GM18867 (cell line): ENCODE data around the gene WSCD2.

ENCODE experiments used
- ATAC-seq: cut with Tn5 transposase; IDR thresholded peaks from one replicate; pipeline ENCODE4 v1.9.1; 2021; ENCODE audit warnings: mild to moderate bottlenecking, moderate library complexity; ENCODE audit not compliant: unreplicated experiment

WSCD2 gene

DNA sequence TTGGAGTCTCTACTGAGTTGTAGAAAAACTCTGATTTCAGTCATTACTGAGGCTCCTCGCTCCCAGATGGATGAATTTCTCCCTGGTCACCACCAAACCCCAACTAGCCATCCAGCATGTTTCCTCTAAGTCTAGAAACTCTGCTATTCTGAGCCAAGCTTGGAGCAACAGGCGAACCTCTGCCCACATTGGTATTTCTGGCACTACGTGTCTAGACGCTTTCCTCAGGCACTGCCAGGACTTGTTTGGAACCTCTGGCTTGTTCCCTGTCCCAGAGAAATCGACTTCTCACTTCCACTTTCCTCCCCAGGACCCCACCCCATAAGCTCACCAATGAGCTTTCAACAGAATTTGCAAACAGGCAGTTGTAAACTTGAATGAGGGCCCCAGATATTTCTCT, 27.6 kb downstream of the WSCD2 start:
- ATAC-seq, result no peak

DNA sequence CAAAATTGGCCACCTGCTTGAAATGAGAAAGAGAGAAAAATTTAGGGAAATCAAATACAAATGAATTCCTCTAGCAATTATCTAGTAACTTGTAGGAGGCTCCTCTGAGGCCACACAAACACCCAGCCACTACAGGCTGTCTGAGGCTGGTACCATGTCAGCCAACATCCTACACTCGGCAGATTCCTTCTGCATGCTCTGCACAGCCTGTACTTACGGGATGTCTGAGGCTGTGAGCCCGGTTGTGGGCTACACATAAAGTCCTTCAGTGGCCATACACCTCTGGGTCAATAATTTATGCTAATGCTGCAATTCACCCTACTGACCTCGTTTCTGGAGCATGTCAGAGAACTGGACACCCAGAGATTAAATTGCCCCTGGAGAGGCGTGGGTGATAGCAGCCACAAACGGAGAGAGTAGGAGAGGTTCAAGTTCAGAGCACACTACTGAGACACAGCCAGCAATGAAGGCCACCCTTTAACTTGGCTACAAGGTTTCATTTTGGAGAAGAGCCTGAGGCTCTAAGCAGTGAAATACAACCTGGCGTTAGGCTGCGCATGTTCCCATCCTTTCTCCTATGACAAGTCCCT, 28.9 kb downstream of the WSCD2 start:
- no peak for ATAC-seq

DNA sequence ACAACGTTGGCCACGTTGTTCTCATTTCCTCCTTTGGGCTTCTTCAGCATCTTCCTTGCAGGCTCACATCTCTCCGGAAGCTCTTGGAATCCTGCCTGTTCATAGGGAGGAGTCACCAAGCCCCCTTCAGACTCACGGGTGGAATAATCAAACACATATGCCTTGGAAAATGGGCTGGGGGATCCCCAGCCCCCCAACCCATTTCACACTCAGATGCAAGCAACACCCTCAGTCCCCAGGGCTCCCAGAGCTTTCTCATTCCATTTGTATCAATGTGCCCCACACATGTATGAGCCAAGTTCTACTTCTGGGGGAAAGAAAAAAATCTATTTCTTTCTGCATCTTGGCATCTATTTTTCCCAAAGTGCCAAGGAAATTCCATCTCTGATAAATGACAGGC, 33.1 kb downstream of the WSCD2 start:
- ATAC-seq, result no peak

DNA sequence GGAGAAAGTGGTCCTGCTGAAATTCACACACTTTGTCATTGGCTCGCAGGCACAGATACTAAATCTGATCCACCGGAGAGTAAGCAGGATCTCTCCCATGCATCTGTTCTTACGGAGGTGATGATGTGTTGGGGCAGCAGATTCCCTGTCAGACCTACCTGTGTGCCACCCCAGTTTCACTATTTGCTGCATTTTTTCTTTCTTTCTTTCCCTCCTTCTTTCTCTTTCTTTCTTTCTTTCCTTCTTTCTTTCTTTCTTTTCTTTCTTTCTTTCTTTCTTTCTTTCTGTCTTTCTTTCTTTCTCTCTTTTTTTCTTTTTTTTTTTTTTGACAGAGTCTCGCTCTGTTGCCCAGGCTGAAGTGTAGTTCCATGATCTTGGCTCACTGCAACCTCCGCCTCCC, 37.4 kb downstream of the WSCD2 start:
- ATAC-seq, result no peak

DNA sequence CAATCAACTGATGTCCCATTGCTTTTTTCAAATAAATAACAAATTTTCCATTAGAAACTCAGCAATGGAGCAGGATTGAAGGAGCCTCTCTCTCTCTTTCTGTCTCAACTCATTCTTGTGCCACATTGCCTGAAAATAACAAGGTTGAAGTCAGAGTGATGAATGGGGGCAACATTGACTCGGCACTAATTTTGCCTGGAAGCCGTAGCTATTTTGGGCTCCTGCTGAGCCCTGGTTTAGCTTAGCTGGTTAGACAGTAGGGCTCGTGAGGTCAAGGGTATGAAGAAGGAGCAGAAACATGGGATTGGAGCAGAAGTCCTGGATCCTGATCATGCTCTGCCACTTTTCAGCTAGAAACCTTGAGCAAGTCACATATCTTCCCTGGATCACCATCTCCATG, 38.9 kb downstream of the WSCD2 start:
- ATAC-seq, result no peak

DNA sequence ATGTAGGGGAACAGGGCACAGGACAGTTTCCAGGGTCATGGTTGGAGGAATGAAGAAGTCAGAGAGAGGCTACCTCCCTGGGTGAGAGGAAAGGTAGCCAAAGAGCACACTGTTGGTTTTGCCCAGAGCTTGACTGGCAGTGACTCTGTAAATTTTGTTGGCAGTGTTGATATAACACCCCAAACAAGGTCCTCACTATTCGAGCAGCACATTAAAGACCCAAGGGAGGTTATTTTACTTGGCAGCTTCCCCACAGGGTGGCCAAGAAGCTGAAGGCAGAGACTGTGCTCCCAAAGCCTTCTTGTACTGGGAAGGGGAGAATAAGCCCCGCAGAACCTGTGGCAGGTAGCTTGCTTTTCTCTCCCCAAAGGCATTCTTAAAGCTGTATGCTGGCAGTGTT, 40.6 kb downstream of the WSCD2 start:
- ATAC-seq, result no peak

DNA sequence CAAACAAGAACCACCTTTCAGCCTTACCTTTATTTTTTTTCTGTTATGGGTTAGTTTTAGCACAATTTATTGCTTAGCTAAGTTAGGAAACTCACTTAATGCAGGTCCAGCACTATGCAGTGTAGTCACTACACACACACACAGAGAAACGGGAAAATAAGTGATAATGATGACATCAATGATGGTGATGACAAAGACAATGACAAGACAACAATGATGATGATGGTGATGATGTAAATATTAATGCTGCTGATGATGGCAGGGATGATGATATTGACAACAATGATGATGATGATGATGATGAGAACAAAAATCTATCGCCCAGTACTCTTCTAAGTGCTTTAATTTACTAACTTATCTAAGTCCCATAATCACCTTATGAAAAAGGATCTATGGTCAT, 41.1 kb downstream of the WSCD2 start:
- ATAC-seq, result no peak

DNA sequence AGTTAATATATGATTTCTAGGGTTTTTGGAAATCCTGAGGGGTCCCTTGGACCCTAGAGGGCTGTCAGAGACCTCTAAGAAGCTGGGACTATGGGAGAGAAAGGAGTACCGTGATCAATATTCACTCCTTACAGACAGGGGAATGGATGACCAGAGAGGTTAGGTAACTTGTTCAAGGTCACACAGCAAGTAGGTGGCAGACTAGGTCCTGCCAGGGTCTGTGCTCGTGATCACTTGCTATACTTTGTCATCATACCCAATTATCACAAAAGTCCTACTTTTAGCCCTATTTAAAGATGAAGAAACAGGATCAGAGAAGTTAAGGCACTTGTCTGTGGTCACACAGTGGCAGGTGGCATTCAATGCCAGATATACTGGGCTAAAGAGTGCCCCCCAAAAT, 42.9 kb downstream of the WSCD2 start:
- ATAC-seq, result no peak

DNA sequence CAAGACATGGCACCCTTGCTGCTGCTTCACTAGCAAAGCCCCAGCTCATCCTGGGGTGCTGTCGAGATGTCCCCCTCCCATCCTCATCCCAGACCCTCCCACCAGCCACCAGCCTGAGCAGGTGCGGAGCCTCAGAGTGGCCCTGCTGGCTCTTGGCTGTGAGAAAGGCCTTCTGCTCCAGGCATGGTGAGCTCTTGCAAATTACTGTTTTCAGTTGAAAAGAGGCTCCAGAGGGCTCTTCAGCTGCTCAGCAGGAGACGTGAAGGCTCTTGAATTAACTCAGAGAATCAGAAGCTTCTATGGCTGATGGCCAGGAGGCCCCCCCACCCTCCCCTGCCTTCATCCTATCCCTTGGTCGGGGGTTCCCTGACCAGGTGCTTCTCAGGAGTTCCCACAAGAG, 44.1 kb downstream of the WSCD2 start:
- no peak for ATAC-seq

DNA sequence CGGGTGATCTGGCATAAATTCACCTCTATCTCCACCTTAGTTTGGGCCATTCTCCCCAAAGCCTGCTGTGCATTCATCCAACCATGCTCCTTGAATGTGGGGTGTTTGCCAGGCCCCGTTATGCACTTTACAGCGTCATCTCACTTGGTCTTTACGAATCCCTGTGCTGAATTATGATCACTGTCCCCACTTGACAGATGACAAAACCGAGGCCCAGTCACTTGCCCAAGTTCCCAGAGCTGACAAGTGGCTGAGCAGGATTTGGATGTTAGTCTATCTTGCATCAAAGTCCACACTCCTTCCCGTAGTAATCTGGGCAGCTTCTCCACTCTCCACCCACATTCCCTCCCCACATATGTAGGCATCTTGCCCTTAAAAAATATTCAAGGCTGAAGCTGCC, 44.8 kb downstream of the WSCD2 start:
- no peak for ATAC-seq

DNA sequence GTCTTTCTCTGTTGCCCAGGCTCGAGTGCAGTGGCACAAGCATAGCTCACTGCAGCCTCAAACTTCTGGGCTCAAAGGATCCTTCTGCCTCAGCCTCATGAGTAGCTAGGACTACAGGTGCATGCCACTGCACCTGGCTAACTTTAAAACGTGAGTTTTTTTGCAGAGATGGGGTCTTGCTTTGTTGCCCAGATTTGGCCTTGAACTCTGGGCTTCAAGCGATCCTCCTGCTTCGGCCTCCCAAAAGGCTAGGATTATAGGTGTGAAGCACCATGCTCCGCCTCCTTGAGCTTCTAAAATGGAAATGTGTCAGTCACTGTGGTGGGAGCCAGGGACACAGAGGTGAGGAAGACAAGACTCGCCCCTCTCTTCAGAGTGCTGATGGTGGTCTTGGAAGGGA, 45.6 kb downstream of the WSCD2 start:
- ATAC-seq, result no peak

DNA sequence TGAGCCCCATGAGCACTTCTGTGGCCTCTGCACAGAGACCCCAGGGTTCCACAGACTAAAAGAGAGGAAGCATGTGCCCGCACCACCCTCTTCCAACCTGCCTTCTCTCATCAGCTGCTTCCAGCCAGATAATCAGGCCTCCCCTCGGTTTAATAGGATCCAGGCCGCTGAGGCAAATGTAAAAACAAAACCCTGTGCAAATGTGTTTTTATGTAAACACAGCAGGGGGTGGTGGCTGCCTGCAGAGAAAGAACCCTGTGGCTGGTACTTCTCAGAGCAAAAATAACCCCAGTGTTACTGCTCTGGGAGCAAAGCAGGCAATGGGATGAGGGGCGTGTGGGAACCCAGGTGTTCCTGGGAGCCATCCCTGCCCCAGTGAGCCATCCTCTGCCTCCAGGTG, 46.2 kb downstream of the WSCD2 start:
- ATAC-seq, result no peak

DNA sequence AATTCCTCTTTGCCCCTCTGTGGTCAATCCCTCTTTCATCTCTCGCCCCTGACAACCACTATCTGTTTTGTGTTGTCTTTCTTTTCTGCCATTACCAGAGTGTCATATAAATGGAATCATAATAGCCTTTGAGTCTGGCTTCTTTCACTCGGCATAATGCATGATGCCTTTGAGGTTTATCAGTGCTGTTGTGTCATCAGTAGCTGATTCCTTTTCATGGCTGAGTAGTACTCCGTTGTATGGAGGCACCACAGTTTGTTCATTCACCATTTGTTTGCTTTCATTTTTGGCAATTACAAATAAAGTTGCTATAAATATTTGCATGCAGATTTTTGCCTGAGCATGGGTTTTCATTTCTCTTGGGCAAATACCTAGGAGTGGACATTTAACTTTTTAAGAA, 47.2 kb downstream of the WSCD2 start:
- ATAC-seq, result no peak

DNA sequence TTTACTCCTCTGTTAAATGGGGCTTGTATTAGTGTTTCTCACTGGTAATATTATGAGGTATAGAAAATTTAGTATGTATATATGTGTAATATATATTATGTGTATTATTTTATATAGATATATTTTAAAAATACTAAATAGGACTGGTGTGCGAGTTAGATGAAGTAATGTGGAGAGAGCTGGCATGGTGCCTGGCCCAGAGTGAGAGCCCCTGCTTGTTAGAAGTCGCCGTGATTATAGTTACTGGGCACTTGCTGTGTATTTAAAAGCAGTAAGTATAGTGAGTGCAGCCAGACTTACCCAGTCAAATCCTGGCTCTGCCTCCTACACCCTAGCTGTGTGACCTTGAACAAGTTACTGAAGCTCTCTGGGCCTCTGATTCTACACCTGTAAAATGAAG, 48.0 kb downstream of the WSCD2 start:
- no peak for ATAC-seq

DNA sequence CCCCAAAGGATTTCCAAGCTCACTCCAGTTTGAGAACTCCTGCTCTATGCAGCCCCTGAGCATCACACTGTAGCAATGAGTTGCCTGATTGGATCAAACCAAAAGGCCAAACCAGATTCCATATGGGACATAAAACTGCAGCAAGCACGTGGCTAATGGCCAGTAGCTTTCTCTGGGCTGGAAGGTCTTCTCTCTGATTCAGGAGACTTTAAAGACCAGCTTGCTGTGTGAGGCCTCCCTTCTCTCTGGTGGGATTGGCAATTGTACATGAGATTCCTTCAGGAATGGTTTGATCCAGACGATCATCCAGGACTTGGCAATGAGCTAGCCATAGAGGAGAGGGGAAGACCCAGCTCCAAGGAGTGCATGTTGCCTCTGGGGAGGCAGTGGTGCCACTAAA, 50.2 kb downstream of the WSCD2 start:
- ATAC-seq, result no peak

DNA sequence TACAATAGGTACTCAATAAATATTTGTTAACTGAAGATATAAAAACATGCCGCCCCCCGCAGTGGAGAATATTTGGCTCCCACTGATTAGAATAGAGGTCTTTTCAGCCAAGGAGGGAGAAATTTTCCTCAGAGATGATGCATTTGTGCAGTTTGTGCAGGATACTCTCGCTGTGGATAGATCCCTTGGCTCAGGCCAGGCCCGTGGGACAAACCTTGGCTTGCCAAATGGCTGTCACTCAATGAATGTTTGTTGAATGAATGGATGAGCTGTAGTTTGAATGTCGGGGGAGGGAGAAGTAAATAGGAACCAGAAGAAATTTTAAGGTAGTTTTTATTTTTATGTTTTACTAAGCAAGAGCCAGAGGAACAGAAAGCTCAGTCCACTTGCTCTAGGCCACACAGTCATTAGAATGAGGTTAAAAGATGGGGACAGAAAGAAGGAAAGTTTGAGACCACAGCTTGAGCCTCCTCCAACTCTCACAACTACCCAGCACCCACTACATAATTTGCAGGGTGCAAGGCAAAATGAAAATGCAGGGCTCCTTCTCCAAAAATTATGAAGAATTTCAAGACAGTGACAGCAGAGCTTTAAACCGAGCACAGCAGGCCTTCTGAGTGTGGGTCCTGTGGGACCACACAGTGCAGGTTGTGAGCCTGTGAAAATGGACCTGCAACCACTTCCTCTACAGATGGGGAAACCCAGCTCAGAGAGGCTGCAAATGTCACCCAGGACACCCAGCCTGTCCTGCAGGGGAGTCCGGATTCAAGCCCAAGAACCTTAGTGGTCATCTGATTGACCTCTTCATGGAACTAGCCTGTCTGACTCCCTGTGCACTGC, 51.4 kb downstream of the WSCD2 start:
- ATAC-seq, result no peak

DNA sequence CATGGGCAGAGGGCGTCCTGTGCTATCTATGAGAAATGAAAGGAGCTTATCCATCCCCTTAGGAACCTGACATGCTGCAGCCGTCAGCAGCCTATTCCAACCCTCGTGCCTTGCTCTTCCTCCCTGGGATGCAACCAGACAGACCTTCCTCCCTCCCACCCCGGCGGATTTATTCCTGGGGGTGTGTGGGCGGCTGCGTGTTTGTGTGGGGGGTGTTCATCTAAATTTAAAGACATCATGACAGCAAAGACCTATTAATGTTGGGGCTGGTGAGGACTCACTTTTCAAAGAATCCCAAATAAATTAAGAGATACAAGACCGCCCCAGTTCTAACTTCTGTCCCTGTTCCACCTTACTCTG, 52.0 kb downstream of the WSCD2 start:
- no peak for ATAC-seq

DNA sequence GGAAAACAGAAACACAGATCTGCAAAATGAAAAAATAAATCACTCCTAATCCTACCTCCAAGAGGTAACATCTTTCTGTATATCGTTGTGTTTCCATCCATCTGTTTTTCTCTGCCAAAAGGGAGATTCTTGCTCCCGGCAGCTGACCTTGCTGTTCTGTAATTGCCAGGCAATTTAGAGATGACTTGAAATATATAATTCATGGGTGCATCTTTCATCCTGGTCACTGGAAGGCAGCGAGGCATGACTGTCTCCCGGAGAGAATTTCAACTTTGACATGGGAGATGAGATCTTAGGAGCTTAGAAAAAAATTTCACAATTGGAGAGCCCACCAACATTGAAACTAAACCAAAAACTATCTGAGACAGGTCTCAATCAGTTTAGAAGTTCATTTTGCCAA, 53.0 kb downstream of the WSCD2 start:
- ATAC-seq, result no peak

DNA sequence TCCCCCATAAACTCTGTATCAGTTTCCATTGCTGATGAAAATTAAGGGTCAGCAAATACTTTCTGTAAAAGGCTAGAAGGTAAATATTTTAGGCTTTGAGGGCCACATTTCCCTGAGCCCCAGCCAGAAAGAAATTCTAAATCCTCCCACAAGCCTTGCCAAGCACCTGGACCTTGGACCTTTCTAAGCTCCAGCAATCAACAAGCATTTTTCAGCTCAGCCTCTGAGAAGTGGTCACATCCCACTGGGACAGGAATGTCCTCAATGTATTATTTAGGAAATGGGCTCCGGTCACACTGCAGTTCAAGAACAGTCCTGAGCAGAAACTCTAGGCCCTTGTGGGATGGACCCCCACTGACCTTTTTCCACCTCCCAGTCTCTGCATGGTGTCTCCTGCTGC, 55.9 kb downstream of the WSCD2 start:
- no peak for ATAC-seq

DNA sequence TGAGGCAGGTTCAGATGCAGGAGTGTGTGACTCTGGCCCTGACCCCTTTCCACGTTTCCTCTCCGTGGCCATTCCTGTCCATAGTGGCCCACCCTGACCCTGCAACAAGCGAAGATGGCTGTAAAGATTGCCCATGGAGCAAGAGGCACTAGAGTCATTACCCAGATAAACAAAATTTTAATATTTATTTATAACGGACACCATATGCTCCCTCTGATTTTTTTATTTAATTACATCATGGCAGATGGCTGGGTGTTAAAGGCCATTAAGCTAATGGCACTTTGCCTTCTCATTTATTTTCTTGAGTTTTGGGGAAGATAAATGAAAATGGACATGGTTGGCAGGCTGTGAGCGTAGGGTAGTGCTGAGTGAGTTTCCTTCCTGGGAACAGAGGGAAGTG, 58.7 kb downstream of the WSCD2 start:
- ATAC-seq, result no peak

DNA sequence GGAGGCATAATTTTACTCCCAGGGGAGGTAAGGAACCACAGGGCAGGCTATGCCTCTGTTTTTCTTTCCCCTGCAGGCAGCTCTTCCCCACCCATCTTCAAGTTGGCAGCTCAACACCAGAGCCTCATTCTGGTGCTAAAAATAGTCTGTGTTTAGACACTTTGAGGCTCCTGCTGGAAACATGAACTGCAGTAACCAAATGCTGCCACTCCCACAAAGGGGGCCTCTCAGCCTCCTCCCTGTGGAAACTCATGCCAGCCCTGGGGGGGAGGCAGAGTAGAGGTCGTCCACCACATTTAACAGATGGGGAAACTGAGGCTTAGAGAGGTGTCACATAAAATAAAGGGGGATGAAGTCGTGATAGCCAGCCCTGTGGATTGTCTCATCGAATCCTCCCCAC, 61.4 kb downstream of the WSCD2 start:
- ATAC-seq, result no peak

DNA sequence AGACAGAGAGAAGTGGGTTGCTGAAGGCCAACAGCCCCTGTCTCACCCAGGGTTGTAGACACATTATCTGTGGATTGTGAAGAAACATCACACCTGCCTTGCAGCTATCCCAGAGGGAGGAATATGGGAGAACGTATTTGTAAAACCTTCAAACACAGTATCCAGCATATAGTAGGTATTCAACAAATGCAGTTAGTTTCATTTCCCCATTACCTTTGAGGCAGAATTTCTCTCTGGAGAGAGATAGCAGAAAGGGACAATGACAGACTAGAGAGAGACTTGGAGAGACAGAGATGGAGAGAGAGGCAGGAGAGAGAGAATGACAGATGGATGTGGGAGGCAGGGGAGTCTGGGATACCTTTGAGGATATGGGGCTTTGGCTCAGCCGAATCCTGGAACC, 62.0 kb downstream of the WSCD2 start:
- ATAC-seq, result no peak

DNA sequence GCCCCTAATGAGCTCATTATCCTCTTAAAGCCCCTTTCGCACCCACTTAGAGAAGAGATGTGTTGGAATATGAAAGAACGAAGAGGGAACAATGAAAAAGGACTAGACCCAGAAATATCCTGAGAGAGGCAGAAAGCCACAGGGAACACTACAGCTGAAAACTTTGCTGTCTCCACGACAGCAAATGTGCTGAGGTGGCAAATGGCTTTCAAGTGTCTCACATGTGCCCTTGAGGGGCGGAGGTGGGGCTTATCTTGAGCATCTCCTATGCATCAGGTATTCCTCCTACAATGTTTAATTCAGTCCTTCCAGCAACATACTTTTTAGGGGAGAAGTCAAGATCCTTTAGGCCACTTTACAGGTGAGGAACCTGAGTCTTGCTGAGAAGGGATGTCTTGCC, 62.9 kb downstream of the WSCD2 start:
- no peak for ATAC-seq
